Progenitor cell of endocrine pancreas (in vitro differentiated cells): ENCODE measurements around the gene EMC9. TPM values are rescaled to one million over a fixed set of nuclear protein-coding genes. Genes with fewer than 3 reads are reported as not detected.

Experiments
- DNase-seq: peaks from one replicate; pipeline ENCODE4 v3.0.0; 2021; ENCODE audit warnings: low spot score; ENCODE audit not compliant: unreplicated experiment
- H3K27ac Mint-ChIP-seq: 2 replicates; pipeline ENCODE4 v1.8.0; 2021; ENCODE audit warnings: mild to moderate bottlenecking, moderate library complexity, mixed read lengths
- H3K27me3 Mint-ChIP-seq: 2 replicates; pipeline ENCODE4 v1.8.0; 2021; ENCODE audit warnings: mixed read lengths
- H3K36me3 Mint-ChIP-seq: 2 replicates; pipeline ENCODE4 v1.8.0; 2022; ENCODE audit warnings: mixed read lengths; ENCODE audit not compliant: insufficient read depth
- H3K4me1 Mint-ChIP-seq: 2 replicates; pipeline ENCODE4 v1.8.0; 2021; ENCODE audit warnings: low read depth, mixed read lengths
- H3K4me3 Mint-ChIP-seq: 2 replicates; pipeline ENCODE4 v1.8.0; 2021; ENCODE audit warnings: low read depth, mild to moderate bottlenecking, moderate library complexity, mixed read lengths
- H3K9me3 Mint-ChIP-seq: 2 replicates; pipeline ENCODE4 v1.8.0; 2021; ENCODE audit warnings: low read depth, mixed read lengths
- total RNA-seq: library from RNA; stranded (reverse); gene quantifications from 2 replicates; pipeline ENCODE4 v1.2.1, GENCODE V29; 2021
- TF ChIP-seq, protein P1 (sequence below): fragments of 200-600 bp; sonication (generic); IDR thresholded peaks from one replicate; pipeline ENCODE4 v1.5.0; 2021; ENCODE audit warnings: antibody characterized with exemption, mild to moderate bottlenecking; ENCODE audit not compliant: unreplicated experiment

EMC9 gene
- total RNA-seq, 1 donor from 2014 or later = 22.9 TPM

DNA sequence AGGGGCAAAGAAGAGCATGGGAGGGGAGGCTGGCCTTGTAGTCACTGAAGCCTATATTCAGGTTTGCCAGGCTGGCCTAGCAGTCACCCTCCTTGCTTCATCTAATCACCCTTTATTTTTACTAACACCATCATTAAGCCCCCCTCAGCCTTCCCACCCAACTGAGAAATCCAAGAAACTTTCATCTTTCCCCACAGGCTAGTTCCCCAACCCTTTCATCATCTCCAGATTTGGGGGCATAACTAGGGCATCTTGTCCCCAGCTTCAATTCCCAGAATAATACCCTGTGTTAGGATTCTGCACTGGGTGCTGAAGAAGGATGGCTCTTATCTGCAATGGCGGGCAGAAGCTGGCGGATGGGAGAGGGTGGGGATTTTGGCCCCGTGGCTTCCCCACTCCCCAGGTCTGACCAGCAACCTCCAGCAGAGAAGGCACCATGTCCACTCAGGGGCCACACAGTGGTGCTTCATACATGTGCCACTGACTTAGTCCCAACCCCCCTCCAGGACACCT is 40.4 kb downstream of the EMC9 start:
- H3K36me3 Mint-ChIP-seq = peaks cover 23% of the 10 kb centered on the region
- TF ChIP-seq, protein P1, sequence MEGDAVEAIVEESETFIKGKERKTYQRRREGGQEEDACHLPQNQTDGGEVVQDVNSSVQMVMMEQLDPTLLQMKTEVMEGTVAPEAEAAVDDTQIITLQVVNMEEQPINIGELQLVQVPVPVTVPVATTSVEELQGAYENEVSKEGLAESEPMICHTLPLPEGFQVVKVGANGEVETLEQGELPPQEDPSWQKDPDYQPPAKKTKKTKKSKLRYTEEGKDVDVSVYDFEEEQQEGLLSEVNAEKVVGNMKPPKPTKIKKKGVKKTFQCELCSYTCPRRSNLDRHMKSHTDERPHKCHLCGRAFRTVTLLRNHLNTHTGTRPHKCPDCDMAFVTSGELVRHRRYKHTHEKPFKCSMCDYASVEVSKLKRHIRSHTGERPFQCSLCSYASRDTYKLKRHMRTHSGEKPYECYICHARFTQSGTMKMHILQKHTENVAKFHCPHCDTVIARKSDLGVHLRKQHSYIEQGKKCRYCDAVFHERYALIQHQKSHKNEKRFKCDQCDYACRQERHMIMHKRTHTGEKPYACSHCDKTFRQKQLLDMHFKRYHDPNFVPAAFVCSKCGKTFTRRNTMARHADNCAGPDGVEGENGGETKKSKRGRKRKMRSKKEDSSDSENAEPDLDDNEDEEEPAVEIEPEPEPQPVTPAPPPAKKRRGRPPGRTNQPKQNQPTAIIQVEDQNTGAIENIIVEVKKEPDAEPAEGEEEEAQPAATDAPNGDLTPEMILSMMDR = no peak
- H3K27ac Mint-ChIP-seq = peak overlapping the region; percentile 27
- no peak for DNase-seq
- peaks cover 8% of the 10 kb centered on the region for H3K9me3 Mint-ChIP-seq
- H3K4me1 Mint-ChIP-seq = no peaks in the 10 kb centered on the region
- no peak overlapping the region for H3K4me3 Mint-ChIP-seq
- no peaks in the 10 kb centered on the region for H3K27me3 Mint-ChIP-seq

DNA sequence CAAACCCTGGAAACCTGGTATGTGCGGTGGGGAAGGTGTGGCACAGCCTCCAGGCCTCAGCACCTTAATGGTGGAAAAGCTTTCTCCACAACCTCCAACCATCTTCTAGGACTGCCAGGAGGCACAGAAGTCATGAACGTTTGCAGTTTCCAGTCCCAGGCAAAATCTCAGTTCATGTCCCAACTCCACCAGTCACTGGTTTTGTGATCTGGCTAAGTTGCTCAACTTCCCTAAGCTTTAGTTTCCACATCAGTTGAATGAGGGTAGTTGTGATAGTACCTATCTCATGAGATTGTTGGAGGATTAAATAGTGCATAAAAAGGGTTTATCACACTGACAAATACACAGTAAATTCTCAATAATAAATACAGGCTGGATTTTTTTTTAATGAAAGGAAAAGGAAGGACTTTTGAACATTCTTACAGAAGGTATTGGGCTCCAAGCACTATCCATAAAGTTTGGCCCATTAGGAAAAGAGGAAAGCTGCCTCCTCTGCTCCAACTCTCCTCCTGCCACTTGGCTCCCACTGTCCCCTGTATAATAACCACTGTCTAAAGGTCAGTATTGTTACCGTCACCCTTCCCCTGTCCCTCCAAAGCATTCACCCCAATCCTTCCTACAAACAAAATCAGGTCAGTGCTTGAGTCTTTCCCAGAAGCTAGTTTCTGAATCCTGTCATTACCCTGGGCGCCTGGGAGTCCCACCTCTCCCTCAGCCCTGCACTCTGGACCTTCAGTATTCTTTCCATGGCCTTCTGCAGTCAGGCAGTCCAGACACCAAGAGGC is 41.0 kb downstream of the EMC9 start:
- Mint-ChIP-seq H3K4me3 (no peak overlapping the region), H3K27me3 (no peaks in the 10 kb centered on the region), H3K36me3 (peaks cover 23% of the 10 kb centered on the region), H3K27ac (peak overlapping the region; percentile 27), H3K4me1 (peaks cover 4% of the 10 kb centered on the region), H3K9me3 (peaks cover 8% of the 10 kb centered on the region)
- no peak for DNase-seq
- TF ChIP-seq, protein P1 = no peak

DNA sequence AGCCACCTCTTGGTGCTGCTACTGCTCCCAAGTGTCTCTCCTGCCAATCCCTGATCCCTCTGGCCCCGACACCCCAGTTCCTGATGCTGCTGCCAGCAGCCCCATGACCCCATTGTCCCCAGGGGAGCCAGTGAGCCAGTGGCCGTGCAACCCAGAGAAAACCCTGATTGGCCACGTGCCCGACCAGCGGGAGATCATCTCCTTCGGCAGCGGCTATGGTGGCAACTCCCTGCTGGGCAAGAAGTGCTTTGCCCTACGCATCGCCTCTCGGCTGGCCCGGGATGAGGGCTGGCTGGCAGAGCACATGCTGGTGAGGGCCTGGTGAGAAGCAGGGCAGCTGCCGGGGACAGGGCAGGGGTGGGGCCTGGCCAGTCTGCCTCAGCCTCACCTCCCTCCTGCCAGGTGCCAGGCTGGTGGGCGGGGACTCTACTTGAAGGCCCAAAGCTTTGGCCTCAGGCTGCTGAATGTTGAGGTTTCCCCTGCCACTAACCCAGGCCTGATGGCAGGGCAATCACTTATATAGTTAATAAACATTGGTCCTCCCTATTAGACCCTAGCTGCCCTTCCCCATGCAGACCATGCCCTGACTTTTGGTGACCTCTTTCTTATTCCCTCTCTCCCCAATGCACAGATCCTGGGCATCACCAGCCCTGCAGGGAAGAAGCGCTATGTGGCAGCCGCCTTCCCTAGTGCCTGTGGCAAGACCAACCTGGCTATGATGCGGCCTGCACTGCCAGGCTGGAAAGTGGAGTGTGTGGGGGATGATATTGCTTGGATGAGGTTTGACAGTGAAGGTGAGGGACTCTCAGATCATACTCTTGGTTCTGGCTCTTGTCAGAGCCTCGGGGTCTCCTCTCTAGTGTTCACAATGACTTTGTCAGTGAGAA is 42.2 kb downstream of the EMC9 start:
- H3K36me3 Mint-ChIP-seq = peaks cover 14% of the 10 kb centered on the region
- H3K9me3 Mint-ChIP-seq = no peaks in the 10 kb centered on the region
- DNase-seq = no peak

DNA sequence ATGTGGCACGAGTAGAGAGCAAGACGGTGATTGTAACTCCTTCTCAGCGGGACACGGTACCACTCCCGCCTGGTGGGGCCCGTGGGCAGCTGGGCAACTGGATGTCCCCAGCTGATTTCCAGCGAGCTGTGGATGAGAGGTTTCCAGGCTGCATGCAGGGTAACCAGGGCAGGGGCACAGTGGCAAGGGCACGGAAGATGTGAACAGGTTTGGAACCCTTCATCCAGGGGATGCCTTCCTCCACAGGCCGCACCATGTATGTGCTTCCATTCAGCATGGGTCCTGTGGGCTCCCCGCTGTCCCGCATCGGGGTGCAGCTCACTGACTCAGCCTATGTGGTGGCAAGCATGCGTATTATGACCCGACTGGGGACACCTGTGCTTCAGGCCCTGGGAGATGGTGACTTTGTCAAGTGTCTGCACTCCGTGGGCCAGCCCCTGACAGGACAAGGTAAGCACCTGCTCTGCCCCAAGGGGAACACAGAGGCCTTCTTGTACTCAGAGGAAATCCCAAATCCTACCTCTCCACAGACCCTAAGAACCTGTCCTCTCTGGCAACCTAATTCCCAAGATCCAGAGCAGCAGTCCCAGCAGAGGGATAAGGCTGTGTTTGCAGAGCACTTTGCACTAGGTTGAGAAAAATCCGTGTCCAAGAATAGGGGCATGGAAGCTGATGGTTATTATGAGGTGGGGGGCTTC is 43.0 kb downstream of the EMC9 start:
- Mint-ChIP-seq H3K9me3 (no peaks in the 10 kb centered on the region), H3K27ac (no peak overlapping the region), H3K4me3 (no peak overlapping the region), H3K36me3 (peaks cover 8% of the 10 kb centered on the region), H3K27me3 (no peaks in the 10 kb centered on the region), H3K4me1 (peaks cover 14% of the 10 kb centered on the region)
- DNase-seq = no peak
- TF ChIP-seq, protein P1 = no peak

More for the DNA sequence above, 42.2 kb downstream of the EMC9 start:
- TF ChIP-seq, protein P1 = no peak
- Mint-ChIP-seq H3K27me3 (no peaks in the 10 kb centered on the region), H3K4me3 (no peak overlapping the region), H3K4me1 (peaks cover 11% of the 10 kb centered on the region), H3K27ac (no peak overlapping the region)
